Stimulated activated CD8-positive, alpha-beta memory T cell treated with anti-CD3 and anti-CD28 coated beads, Interleukin-15, amount 100 ng/mL, for 1 hour (primary cell): ENCODE results near the gene SDK1.

Experiments
- DNase-seq: peaks from one replicate; pipeline ENCODE4 v3.0.0-alpha.2; 2020; ENCODE audit warnings: low read depth

Gene SDK1

DNA sequence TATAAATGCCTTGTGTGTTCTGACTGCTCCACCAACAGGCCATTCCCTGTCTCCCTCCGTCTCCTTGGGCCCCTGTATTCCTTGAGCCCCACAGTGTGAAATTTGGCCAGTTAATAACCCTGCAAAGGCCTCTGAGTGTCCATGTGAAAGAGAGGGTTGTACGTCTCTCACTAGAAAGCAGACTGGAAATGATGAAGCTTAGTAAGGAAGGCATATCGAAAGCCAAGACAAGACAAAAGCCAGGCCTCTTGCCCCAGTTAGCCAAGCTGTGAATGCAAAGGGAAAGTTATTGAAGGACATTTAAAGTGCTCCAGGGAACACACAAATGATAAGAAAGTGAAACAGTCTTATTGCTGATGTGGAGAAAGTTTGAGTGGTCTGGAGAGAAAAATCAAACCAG is 680.2 kb downstream of the SDK1 start:
- DNase-seq = no peak

DNA sequence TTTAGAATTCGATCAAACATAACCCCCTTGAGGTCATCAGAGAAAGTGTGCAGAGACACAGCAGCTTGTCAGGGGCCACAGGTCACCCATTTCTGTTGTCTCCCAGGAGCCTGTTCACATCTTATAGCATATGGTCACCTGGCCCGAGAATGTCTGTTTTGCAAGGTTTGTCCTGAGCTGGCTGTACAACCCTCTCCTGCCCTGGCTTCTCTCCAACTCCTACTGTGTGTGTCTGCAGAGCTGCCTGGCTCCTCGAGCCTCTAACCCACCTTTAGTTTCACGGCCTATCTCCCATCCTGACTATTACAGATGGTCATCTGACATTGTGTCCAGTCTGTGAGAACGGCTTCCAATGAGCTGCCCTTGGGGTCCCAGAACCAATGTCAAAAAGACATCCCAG is 683.4 kb downstream of the SDK1 start:
- no peak for DNase-seq

DNA sequence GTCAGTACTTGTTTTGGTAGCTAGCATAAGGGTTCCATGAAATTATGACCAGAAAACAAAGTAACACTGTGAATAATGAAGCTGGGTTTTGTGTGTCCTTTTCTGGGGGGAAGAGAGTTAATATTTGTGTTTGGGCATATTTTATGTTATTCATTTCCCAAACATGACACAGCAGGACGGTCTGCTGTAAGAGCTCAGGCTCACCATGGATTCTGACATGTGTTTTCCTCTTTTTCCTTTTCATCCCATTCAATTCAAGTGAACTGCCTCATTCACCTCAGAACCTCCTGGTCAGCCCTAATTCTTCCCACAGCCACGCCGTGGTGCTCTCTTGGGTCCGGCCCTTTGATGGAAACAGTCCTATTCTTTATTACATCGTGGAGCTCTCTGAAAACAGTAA is 685.9 kb downstream of the SDK1 start:
- no peak for DNase-seq

DNA sequence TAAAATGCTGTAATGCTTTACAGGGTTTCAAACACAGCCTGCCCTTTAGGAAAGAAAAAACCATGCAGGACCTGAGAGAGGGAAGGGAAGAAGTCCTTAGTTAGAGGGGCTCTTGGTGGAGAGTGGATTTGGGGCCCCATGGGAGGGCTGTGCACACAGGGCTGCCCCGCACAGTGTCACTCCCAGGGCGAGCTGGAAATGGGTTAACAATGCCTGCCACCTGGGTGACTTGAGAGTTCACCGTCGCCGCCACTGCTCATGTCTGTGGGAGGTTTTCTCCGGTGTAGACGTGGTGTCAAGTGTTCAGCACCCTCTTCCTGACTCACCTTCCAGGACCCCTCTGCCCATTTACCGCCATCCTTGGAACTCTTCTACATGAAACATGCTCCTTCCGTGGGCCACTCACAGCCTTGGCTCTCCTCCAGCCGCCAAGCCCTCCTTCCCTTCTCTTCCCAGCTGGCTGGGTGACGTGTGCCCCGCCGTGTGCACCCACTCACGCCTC is 686.4 kb downstream of the SDK1 start:
- no peak for DNase-seq

DNA sequence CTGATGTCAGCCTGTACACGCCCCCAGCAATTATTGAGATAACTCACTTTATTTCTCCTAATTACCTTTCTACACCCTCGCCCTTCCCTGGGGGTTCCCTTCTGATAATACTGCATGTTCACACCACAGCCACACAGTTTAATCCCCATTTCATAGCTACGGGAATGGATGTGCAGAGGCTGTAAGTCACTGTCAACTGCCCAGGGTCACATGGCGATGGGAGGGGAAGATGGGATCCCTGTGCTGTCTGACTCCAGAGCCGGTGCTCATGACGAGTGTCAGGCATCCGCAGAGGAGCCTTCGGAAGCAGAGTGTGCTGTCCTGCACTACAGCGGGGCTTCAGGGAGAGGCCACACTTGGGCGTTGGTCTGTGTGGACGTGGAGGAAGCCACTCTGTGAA is 688.7 kb downstream of the SDK1 start:
- no peak for DNase-seq

DNA sequence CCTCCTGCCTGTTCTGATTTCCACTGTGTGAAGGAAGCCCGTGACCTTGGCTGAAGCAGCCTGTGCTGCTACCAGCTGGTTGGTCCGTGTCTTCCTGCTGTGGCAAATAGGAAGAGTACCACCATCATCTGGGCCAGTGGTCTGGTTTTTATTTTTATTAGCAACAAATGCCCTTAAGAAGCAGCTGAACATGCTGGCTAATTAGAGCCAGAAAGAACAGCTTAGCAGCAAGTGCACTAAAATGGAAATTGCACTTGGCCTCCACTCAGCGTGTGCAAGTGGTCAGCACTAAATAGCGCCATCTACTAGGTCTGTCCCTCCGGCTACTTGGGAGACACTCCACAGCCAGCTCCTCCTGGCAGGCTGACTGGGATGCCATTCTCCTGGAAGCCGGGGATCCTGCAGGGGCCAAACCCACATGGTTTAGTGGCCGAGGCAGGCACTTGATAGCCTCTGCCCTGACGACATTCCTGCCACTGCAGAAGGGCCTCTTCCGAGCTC is 690.7 kb downstream of the SDK1 start:
- DNase-seq = no peak

DNA sequence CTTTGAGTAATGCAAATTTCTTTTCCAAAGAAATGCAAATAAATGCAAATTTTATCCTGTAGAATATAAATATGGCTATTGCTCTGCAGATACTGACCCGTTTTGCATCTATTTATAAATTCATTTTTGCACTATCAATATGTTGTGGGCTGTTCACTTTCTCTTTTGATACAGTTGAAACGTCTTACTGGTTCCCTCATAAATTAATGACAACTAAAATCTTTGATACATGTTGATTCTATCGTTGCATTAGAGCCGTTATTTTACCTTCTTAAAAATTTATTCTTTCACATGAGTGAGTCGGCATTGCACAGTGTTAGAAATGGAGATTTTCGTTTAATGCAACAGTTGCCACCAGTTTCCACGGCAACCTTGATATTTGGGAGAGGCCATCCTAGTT is 691.8 kb downstream of the SDK1 start:
- no peak for DNase-seq

DNA sequence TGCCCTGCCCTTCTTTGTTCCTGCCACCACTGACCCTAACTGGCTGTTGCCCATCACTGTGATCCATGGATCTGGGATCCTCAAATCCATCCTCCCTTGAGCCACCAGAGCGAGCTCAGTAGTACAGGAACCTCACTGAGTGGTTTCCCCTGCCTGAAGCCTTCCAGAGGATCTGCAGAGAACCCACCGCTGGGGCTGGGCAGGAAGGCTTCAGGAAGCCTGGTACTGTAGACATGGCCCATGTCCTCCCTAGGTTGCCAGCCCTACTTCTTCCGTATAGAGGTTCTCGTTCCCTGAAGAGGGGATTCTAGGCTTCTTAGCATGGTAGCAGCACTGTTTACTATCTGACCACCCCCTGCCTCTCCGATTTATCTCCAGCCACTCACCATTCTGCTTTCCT is 693.7 kb downstream of the SDK1 start:
- DNase-seq = no peak

DNA sequence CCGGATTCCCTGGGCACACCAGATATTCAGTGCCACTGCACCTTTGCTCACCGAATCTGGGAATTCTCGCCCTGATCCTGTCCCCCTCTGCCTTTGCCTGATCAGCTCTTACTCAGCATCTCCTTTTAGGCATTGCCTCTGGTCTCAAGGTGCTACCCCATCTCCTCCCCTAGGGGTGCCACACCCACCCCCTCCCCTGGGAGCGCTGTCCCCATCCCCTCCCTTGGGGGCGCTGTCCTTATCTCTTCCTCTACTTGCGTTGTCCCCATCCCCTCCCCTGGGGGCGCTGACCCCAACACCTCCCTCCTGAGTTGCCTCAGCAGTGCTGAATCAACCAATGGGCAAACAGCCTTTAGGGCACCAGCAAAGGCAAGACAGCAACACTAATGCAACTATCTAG is 694.1 kb downstream of the SDK1 start:
- DNase-seq = no peak

DNA sequence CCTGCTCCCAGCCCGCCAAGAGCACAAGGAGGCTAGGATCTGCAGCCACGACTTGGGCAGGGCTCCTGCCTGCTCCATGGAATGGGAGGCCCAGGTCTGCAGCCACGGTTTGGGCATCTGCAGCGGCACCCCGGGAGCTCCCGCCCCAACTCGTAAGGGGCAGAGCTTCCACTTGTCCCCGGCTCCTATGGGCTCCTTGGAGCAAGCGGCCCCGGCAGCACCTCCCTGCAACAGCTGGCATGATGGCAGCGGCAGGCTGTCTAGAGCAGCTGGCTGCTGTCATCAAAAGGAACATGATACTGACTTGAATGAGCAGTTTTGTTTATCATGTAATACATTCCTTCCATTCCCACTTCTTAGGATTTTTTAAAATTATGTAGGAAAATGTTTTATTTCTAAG is 697.0 kb downstream of the SDK1 start:
- no peak for DNase-seq

DNA sequence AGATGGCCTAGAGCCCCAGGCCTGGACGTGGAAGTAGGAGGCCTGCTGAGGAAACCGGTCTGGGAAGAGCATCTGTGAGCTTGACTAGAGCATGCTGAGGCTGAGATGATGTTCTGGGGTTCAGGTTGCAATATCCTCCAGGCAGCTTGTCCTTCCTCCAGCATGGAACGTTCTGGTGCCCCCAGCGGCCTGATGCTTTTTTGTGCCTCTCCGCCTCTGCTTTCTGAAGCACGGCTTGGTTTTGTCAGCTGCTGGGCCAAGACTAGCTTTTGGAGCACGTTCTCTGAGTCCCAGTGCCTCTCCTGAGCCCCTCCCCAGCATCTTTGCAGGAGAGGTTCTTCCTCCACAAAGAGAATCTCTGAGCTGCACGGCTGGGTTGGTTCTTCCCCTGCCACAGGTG is 699.1 kb downstream of the SDK1 start:
- no peak for DNase-seq

DNA sequence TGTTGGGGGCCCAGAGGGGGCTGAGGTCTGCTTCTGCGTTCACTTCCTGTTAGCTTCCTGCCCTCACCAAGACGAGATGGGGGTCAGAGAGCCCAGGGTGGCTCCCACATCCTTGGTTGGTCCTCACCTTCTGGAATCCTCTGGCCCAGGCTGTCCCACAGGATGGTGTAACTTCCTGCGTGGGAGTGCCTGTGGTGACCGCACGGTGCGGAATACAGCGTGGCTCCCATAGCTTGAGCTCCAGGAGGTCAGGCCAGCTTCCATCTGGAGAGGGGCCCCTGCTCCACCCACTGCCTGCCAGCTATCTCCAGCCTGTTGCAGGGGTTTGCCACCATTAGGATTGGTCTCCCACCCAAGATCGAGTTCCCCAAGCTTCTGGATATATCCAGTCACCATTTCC is 699.9 kb downstream of the SDK1 start:
- DNase-seq = no peak

DNA sequence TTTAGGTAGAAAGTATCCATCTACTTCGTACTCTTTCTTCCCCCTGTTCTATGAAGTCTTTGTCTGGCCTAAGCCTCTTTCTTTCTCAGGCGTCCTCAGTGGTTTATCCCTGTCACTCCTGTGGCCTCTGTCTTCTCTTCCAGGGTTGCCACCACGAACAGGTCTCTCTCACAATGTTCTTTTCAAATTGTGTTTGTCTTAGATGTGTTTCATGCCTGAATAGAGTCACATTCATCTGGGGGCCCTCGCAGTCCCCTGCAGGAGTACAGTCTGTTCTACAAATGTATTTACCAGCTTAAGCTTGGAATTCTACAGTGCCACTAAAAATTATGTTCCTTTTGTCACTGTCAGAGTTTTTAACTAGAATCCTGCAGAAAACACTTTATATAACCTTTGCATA is 700.7 kb downstream of the SDK1 start:
- no peak for DNase-seq

DNA sequence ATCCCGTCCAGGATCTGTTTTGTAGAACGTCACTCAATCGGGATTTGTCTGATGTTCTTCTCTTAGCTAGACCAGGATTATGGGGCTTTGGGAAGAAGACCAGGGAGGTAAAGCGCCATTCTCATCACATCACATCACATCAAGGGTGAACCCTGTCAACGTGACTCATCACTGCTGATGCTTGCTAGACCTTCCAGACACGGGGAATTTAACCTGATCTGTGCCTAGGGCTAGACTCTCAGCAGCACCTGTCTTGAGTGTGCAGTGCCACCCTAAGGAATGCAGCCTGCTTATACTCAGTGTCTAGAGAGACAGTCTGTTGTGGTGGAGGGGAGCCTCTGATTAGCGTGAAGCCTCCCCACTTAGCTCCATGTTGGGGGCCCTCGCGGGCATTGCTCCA is 702.5 kb downstream of the SDK1 start:
- DNase-seq = no peak

DNA sequence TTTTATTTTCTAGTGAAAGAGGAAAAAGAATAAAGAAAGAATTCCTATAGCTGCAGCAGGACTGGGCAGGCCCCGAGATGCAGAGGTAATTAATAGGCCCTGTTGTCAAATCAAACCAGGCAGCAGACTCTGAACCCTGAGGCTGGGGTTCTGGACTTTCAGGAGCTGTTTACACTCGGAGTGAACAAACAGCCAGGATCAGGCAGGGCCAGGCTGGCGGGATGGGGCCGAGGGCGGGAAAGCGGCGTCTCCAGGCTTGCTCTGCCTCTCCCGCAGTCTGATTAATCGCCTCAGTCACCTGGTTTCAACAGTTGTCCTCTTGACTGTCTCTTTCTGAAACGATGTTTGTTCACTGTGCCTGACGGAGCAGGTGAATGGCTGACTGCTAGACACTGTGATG is 705.6 kb downstream of the SDK1 start:
- no peak for DNase-seq

DNA sequence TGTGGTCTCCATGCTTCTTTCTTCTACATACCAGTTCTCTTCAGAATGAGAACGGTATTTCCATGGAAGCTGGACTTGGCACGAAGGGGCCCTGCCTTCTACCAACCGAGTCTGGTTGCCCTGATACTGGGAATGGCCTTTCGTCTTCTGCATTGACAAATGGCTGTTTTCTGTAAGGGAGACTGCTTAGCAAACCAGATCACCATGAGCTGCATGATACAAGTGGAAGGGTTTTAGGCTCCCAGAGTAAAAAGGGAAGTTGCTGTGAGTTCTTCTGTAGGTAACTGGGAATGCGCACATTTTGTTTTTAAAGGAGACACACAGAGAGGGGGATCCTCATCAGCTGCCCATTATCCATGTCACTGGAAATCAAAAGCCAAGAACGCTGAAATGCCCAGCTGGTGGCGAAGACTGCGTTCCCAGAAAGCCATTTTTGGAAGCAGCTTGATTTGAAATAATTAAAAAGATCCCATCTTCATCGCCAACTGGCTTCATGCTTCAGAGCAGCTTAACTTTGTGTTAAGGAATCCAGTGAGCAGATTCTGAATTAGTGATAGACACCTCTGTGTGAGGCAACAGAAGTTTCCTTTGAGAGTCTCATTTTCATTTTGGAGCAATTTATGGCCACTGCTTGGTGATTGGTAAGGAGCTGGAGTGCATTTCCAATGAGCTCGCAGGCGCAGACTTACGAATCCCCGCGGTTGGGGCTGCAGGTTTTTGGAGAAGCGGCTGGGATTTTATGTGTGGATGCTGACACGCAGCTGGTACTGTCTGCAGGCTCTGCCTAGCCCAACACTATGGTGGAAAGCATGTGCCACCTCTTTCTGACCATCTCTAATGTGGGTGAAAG is 708.4 kb downstream of the SDK1 start:
- DNase-seq = no peak

DNA sequence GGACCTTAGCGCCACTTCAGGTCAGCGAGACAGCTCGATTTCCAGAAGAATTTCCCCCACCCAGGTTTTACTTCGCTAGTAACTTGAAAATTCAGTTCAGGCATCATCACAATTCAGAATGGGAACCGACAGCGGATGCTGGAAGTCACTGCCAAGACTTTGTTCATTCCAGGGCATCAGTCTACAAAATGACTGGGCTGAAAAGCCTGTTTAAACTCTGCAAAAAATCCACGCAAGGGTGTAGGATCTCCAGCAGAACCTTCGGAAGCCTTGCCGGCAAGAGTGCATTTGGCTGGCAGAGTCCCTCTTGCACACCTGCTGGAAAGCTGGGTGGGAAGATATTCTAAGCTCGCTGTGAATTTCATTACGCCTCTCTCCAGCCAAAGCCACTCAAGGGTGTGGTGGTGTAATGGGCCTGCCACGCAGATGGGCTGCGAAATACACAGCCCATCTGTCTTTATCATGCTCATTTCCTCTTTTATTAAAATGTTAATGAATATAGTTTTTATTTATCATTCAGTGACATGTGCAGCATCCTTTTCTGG is 709.1 kb downstream of the SDK1 start:
- DNase-seq = no peak

DNA sequence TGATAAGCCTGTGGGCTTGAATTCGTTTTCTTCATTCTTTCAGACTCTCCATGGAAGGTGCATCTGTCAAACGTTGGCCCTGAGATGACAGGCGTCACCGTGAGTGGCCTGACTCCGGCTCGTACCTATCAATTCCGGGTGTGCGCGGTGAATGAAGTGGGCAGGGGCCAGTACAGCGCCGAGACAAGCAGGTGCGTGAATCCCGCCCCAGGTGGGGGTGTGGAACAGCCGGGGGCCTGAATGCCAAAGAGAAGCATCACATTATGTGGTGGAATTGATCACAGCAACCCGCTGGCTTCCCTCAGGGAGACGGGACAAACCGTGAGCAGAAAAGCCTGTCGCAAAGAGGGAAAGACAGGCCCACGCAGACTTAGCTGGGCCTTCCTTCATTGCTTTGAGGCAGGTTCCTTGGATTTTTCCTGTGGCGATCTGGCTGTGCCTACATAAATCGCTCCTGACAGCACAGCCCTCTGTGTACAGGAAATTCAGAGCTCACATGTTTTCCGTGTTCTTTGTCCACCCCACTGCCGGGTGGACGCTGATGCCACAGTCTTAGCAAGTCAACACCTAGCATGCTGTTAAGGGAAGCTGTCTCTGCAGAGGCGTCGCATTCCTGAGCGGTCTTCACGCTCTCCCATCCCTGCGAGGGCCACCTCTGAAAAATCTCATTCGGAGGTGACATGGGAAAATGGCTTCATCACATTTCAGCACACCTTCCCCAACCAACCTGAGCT is 710.0 kb downstream of the SDK1 start:
- DNase-seq = no peak

DNA sequence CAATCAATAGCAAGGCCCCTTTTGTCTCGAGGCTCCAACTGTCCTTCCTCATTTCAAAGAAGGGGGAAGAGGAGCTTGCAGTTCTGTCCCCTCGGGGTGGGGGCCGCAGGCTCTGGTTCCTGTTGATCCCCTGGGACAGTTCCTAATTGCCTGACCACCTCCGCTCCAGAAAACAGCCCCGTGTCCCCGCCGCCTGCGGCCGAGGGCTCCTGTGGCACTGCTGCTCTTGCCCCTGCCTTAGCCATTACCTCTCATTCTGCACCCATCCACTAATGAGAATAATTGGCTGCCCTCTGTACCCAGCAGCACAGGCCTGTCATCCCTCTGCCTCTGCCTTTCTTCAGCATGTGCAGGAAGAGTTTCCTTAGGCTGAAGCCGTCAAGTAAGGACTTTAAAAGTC is 712.7 kb downstream of the SDK1 start:
- no peak for DNase-seq

DNA sequence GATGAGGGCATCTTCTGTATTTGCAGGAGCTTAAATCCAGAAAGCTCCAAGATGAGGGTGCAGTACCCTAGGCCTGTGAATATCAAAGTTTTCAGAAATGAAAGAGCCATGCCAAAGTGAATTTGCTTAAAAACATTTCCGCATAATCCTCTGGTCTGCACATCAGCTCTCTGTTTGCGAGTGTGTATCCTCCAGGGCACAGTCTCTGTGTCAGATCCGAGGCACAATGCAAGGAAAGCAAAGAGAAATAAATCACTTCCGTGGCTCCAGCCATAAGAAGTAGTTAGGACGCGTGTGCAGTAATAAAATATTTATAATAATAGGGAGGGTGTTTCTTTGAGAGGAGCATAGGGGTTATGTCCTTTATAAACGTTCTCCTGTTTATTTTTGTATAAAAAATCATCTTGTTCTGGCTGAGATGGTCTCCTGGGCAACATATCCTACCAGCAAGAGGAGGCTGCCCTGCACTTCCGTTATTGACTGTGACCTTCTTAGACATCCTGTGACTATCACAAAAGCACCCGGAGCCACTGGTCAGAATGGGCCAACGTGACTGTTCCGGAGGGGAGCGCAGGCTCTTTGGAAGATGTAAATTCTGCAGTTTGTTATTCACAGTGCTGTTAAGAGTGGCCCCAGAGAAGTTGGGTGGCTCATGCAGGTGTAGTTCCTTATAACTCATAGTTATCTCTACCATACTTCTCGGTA is 713.4 kb downstream of the SDK1 start:
- no peak for DNase-seq

DNA sequence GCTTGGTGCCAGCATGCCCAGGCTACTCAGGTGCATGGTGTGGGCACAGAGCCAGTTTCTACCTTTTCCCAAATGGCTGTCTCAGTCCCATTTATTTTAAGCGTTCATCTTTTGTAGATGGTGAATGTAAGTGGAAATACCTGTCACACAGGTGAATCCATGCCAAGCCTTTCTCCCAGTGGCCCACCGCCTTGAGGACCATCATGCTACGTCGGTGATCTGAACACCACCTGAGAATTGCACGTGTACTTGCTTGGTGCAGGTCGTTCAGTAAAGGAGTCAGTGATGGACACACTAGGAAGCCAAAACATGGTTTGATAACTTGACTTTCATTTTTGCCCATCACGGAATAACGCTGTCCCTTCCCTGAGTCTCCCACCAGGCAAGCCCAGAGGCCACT is 714.3 kb downstream of the SDK1 start:
- no peak for DNase-seq

DNA sequence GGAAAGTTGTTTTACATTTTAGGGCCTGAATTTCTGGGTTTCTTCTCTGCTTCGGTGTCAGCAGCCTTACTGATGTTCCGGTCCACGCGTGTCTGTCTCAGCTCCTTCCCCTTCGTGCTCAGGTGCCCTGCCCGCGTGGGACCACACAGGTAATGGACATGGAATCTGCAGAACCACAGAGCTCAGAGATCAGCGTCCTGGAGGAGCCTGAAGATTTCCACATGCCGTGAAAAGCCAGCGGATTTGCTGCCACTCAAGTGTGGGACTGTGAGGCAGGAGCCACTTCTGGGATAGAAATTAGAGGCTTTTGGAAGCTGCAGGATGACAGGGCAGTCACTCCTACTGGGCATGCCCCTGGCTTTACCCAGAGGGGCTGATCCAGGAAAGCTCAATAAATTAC is 714.9 kb downstream of the SDK1 start:
- no peak for DNase-seq
